SK-N-SH (cell line): ENCODE measurements around the gene GAGE1.
"Not testable (repeated sequence)": the region's sequence is repeated elsewhere in the genome, so short reads cannot be mapped to it uniquely, and the experiment has no call there.

Experiments used
- EP300 ChIP-seq, 2 experiments: IDR thresholded peaks; 2 replicates each; pipeline versions ENCODE4 v1.4.0 to v1.6.1; 2012; ENCODE audit warnings: borderline replicate concordance in 1 of 2, low read depth in 1 of 2, low read length in 1 of 2
- EZH2phosphoT487 ChIP-seq: fragments of 200-600 bp; sonication (generic); IDR thresholded peaks from 2 replicates; pipeline ENCODE4 v1.6.1; 2017; ENCODE audit warnings: low read depth, mixed run types, mild to moderate bottlenecking, antibody characterized with exemption, moderate library complexity, borderline replicate concordance
- MEF2A ChIP-seq: IDR thresholded peaks from 2 replicates; pipeline ENCODE4 v1.4.0; 2012; ENCODE audit warnings: low read depth, borderline replicate concordance
- POLR2AphosphoS5 ChIP-seq: IDR thresholded peaks from 2 replicates; pipeline ENCODE4 v1.6.1; 2012; ENCODE audit warnings: low read depth, low read length
- RXRA ChIP-seq: IDR thresholded peaks from 2 replicates; pipeline ENCODE4 v1.4.0; 2012; ENCODE audit warnings: low read depth, mild to moderate bottlenecking, borderline replicate concordance
- SIN3A ChIP-seq: IDR thresholded peaks from 2 replicates; pipeline ENCODE4 v1.6.1; 2012; ENCODE audit warnings: low read depth, mild to moderate bottlenecking, low read length, moderate library complexity, borderline replicate concordance
- YY1 ChIP-seq: IDR thresholded peaks from 2 replicates; pipeline ENCODE4 v1.4.0; 2012; ENCODE audit warnings: low read depth, mild to moderate bottlenecking
- TF ChIP-seq, protein P1 (sequence below): fragments of 200-600 bp; sonication (generic); IDR thresholded peaks from 2 replicates; pipeline ENCODE4 v1.6.1; 2017; ENCODE audit warnings: antibody characterized with exemption, mild to moderate bottlenecking, moderate library complexity
- TF ChIP-seq, protein P2 (sequence below): IDR thresholded peaks from 2 replicates; pipeline ENCODE4 v1.4.0; 2012; ENCODE audit warnings: low read depth, borderline replicate concordance
- TF ChIP-seq, protein P3 (sequence below): IDR thresholded peaks from 2 replicates; pipeline ENCODE4 v1.4.0; 2012; ENCODE audit warnings: low read depth
- TF ChIP-seq, protein P4 (sequence below): IDR thresholded peaks from 2 replicates; pipeline ENCODE4 v1.4.0; 2012; ENCODE audit warnings: low read depth, borderline replicate concordance
- TF ChIP-seq, protein P5 (sequence below): IDR thresholded peaks from 2 replicates; pipeline ENCODE4; 2012
- TF ChIP-seq, protein P6 (sequence below): fragments of 150-350 bp; IDR thresholded peaks from 2 replicates; pipeline ENCODE4 v1.6.1; 2016; ENCODE audit warnings: mild to moderate bottlenecking, low read depth, low read length
- TF ChIP-seq, protein P7 (sequence below): fragments of 150-350 bp; IDR thresholded peaks from 2 replicates; pipeline ENCODE4 v1.6.1; 2017; ENCODE audit warnings: antibody characterized with exemption, low read length, low read depth, borderline replicate concordance

DNA sequence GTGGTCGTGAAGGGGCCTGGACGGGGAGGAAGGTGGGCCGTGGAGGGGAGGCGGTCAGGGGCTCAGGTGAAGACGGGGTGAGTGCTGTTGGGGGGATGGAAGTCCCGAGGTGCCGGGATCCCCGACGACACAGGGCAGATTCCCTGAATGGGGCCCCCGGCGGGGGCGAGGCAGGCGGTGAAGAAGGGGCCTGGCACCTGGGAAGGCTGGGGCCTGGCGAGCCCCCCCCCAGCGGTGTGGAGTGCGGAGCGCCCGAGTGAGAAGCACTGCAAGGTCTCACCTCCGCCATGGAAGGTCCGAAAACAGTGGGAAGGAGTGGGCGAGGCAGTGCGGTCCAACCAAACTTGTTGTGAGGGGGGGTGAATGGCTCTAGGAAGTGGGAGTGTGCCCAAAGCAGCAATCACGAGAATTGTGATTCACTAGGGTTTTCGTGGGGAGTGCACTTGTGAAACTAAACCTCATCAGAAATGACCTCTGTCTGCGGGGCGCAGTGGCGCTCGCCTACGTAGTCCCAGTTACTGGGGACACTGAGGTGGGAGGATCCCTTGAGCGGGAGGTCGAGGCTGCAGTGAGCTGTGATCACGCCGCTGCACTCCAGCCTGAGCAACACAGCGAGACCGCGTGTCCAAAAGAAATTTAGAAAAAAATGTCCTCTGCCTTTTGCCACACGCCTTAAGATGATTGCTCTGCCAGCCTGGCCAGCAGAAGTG is 8.9 kb upstream of the GAGE1 start:
- TF ChIP-seq YY1; SIN3A; RXRA; EZH2phosphoT487; MEF2A; POLR2AphosphoS5; EP300 (IDR thresholded peaks at IDR 0.05; ENCODE audit: borderline replicate concordance in 1 of 2, low read depth in 1 of 2, low read length in 1 of 2): not testable (repeated sequence)
- TF ChIP-seq, protein P1, sequence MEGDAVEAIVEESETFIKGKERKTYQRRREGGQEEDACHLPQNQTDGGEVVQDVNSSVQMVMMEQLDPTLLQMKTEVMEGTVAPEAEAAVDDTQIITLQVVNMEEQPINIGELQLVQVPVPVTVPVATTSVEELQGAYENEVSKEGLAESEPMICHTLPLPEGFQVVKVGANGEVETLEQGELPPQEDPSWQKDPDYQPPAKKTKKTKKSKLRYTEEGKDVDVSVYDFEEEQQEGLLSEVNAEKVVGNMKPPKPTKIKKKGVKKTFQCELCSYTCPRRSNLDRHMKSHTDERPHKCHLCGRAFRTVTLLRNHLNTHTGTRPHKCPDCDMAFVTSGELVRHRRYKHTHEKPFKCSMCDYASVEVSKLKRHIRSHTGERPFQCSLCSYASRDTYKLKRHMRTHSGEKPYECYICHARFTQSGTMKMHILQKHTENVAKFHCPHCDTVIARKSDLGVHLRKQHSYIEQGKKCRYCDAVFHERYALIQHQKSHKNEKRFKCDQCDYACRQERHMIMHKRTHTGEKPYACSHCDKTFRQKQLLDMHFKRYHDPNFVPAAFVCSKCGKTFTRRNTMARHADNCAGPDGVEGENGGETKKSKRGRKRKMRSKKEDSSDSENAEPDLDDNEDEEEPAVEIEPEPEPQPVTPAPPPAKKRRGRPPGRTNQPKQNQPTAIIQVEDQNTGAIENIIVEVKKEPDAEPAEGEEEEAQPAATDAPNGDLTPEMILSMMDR: not testable (repeated sequence)
- TF ChIP-seq, protein P2, sequence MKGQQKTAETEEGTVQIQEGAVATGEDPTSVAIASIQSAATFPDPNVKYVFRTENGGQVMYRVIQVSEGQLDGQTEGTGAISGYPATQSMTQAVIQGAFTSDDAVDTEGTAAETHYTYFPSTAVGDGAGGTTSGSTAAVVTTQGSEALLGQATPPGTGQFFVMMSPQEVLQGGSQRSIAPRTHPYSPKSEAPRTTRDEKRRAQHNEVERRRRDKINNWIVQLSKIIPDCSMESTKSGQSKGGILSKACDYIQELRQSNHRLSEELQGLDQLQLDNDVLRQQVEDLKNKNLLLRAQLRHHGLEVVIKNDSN: not testable (repeated sequence)
- TF ChIP-seq, protein P3, sequence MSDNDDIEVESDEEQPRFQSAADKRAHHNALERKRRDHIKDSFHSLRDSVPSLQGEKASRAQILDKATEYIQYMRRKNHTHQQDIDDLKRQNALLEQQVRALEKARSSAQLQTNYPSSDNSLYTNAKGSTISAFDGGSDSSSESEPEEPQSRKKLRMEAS: not testable (repeated sequence)
- TF ChIP-seq, protein P4, sequence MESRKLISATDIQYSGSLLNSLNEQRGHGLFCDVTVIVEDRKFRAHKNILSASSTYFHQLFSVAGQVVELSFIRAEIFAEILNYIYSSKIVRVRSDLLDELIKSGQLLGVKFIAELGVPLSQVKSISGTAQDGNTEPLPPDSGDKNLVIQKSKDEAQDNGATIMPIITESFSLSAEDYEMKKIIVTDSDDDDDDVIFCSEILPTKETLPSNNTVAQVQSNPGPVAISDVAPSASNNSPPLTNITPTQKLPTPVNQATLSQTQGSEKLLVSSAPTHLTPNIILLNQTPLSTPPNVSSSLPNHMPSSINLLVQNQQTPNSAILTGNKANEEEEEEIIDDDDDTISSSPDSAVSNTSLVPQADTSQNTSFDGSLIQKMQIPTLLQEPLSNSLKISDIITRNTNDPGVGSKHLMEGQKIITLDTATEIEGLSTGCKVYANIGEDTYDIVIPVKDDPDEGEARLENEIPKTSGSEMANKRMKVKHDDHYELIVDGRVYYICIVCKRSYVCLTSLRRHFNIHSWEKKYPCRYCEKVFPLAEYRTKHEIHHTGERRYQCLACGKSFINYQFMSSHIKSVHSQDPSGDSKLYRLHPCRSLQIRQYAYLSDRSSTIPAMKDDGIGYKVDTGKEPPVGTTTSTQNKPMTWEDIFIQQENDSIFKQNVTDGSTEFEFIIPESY: not testable (repeated sequence)
- TF ChIP-seq, protein P5, sequence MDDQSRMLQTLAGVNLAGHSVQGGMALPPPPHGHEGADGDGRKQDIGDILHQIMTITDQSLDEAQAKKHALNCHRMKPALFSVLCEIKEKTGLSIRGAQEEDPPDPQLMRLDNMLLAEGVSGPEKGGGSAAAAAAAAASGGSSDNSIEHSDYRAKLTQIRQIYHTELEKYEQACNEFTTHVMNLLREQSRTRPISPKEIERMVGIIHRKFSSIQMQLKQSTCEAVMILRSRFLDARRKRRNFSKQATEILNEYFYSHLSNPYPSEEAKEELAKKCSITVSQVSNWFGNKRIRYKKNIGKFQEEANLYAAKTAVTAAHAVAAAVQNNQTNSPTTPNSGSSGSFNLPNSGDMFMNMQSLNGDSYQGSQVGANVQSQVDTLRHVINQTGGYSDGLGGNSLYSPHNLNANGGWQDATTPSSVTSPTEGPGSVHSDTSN: not testable (repeated sequence)
- TF ChIP-seq, protein P6, sequence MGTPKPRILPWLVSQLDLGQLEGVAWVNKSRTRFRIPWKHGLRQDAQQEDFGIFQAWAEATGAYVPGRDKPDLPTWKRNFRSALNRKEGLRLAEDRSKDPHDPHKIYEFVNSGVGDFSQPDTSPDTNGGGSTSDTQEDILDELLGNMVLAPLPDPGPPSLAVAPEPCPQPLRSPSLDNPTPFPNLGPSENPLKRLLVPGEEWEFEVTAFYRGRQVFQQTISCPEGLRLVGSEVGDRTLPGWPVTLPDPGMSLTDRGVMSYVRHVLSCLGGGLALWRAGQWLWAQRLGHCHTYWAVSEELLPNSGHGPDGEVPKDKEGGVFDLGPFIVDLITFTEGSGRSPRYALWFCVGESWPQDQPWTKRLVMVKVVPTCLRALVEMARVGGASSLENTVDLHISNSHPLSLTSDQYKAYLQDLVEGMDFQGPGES: not testable (repeated sequence)
- TF ChIP-seq, protein P7, sequence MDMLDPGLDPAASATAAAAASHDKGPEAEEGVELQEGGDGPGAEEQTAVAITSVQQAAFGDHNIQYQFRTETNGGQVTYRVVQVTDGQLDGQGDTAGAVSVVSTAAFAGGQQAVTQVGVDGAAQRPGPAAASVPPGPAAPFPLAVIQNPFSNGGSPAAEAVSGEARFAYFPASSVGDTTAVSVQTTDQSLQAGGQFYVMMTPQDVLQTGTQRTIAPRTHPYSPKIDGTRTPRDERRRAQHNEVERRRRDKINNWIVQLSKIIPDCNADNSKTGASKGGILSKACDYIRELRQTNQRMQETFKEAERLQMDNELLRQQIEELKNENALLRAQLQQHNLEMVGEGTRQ: not testable (repeated sequence)
